GM19193 (cell line): ENCODE results near the gene CELF2.

Source experiments
- POLR2A ChIP-seq: IDR thresholded peaks from 4 replicates; pipeline ENCODE4 v1.6.1; 2011; ENCODE audit not compliant: insufficient read depth, insufficient read length; ENCODE audit errors: extremely low read depth

CELF2 gene

DNA sequence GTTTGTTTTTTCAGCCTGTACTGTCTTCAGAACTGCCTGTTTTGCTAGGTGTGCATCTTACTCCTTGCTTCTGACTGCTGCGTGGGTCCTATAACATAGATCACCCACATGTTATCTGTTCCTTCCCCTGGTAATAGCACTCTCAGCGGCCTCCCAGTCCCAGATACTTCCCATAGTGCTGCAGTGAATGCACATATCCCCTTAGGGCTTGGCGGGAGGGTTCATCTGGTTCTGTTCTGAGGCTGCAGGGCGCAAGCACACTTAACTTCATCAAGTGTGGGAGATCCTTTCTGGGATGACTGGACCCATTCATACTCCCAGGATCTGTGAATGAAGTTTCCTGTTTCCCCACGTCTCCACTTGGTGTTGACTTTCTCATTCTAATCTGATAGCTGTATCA is 90.7 kb downstream of the CELF2 start:
- TF ChIP-seq POLR2A, result no peak

DNA sequence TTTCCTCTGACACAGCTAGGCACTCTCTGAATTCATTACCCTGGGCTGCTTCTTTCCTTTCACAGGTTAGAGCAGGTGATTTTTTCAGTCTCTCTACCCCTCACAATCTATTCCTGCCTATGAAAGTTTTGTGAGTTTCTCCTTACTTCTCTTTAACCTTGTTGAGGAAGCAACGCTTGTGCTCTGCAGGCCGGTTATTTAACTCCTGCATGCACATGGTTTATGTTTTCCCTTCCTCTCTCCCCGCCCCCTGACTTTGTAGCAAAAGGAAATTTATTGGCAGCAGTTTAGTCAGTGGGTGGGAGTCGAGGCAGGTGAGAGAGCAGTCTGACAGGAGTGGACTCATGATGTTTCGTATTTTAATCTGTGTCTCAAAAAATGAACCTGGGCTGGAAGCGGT is 91.9 kb downstream of the CELF2 start:
- TF ChIP-seq POLR2A, result no peak

DNA sequence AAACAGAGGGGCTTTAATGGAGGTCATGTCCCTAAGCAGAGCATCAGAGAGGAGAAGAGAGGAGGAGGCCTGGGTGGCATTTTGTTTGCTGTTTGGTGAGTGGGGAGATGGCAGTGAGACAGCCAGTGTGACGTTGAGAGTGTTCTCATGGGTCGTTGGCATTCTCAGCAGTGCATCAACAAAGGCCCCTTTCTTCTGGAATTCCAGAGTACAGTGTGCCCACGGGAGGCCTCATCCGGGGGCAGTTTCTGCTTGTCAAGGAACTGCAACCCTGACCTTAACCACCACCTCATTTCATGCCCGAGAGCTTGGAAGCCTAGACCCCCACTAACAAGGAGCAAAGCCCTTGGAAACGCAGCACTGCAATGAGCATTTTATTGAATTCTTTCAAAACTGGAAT is 92.9 kb downstream of the CELF2 start:
- TF ChIP-seq POLR2A, result no peak

DNA sequence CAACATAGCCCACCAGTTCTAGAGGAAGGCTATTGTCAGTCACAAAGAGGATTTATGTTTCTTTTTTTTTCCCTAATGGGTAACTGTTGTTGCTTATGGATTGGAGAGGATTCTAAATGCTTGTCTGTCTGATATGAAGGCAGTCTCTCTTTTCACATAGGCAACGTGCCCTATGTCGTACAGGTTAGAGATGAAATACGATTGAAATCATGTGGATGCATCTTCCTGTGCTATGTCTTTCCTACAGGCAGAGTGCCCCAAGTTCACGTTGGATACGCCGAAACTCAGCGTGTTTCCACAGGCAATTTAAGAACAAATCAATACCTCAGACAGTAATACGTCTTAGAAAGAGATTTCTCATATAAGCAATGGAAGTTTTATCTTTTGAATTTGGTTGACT is 93.8 kb downstream of the CELF2 start:
- TF ChIP-seq POLR2A, result no peak

DNA sequence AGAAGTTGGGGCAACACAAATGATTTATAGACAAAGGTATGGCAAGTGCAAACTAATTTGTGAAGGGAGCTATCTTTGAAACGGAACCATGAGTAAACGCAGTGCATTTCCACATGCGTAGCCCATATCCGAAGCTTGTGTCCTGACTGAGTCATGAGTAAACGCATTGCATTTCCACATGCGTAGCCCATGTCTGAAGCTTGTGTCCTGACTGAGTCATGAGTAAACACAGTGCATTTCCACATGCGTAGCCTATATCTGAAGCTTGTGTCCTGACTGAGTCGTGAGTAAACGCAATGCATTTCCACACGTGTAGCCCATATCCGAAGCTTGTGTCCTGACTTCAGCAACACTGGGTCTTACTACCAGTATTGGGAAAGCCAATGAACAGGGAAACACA is 95.0 kb downstream of the CELF2 start:
- no peak for TF ChIP-seq POLR2A

DNA sequence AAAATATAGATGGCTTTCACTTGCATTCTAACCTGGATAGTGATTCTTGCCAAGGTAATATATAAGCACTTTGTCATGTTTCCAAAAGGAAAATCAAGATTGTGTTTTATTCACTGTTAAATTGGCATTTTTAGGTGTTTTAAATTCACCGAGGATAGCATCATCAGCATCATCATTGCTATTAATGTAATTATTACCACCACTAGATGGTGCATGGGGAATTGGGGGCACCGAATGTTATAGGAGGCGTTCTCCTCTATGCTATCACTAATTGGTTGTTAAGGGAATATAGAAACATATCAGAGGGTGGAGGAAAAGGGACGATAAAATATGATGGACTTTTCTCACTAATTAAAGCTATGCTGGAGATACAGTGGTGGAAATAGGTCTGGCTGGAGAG is 95.5 kb downstream of the CELF2 start:
- no peak for TF ChIP-seq POLR2A

DNA sequence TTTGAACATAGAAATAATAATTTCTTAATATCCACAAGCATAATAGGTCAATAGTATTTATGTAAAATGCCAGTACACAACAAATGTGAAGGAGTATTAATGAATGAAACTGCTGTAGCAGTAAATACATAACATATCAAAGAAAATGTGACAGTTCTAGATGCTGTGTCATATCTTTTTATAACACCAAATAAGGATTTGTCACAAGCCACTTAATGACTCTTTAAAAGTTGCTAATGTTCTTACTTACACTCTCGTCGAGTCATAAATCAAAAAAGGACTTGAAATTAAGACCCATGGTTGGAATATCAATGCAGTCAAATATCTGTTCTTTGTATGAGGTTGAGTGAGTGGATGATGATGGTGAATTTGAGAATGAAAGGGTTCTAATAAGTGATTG is 96.6 kb downstream of the CELF2 start:
- no peak for TF ChIP-seq POLR2A

DNA sequence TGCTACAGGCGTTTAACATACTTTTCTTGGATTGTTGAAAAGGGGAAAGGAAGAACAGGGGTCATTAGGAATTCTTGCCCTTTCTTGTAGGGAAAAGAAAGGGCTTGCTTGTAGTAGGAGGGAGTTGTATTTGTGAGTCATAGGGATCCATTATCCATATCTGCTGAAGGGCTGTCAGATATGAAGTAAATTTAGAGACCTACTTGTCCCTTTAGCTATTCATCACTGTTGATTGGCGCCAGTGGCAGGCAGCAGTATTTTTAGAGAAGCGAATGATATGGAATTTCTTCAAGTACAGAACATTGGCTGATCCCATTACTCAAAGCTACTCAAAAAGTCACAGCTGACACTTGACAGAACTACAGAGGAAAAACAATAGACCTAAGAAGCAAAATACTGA is 97.7 kb downstream of the CELF2 start:
- no peak for TF ChIP-seq POLR2A

DNA sequence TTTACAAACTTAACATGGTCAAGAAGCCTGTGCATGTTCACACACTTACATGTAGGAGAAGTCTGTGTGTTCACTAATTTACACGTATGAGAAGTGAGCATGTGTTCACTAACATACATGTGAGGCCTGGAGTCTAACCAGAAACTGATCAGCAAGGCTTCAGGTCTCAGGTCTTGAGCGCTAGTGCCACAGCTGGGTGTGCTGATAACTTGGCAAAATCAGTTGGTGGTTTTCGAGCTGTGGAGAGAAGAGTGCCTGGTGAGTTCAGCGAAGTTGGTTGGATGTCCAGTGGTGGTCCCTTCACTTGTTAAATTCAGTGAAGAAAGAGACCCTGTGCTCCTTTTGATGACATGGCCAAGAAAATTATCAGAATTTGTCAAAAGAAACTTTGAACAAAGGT is 98.7 kb downstream of the CELF2 start:
- no peak for TF ChIP-seq POLR2A

DNA sequence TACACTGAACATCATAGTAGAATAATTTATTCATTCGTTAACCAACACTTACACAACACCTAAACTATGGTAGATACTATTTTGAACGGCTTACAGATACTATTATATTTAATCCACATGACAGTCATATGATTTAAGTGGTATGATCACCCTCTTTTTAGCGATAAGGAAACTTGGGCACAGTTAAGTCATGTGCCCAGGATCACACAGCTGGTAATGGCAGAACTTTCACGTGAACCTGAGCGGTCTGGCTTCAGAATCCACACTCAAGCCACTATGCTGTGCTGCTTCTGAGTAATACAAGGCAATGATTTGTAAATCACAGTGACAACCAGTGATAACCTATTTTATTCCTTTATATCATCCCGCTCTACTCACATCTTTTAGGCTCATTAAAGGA is 99.1 kb downstream of the CELF2 start:
- no peak for TF ChIP-seq POLR2A

DNA sequence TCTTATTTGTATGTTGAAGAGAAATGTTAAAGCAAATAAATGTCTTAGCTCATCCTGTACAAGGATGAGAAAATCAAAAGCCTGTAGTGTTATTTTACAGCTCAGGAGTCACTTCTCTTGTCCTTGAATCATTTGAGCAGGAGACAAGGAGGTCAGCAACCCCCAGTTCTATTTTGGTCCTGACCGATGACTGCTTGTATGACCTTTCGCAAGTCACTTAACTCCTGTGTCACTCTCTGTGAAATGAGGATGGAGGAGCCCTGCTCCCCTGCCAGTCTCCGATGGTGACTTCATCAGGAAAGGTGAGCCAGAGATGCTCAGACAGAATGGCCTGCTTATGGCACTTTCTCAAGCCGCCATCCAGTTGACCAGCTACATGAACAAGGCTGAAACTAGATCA is 101.0 kb downstream of the CELF2 start:
- no peak for TF ChIP-seq POLR2A

DNA sequence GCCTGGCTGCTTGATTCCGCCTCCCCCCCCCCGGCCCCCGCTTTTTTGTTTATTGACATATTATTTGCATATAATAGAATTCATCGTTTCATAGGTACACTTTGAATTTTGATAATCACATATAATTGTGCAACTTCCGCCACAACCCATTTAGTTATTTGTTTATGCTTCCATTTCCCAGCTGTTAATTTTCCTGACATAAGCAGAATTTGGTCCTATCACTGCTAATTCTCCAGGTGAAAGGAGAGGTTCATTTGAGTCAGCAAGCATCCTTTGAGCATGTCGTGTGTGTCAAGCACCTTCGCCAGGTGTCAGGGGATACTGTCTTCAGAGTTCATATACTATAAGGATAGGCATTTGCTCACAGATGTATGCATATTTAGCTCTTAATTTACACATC is 102.2 kb downstream of the CELF2 start:
- TF ChIP-seq POLR2A, result no peak

DNA sequence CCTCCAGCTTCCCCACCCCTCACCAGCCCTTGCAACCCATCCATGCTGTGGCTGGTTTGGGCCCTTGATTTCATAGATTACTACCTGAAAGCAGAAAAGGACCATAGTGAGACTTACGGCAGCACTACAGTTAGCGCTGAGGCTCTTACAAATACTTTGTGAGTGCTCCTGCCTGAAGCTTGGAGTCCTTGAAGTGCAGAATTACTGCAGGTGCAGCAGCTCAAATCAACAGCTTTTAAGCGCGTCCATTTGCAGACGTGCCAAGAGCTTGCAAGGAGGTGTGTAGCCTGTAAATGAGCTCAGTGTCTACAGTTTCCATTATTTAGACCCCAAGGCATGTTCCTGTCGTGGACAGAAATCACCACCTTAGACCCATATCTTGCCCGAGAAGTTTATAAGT is 103.0 kb downstream of the CELF2 start:
- no peak for TF ChIP-seq POLR2A

DNA sequence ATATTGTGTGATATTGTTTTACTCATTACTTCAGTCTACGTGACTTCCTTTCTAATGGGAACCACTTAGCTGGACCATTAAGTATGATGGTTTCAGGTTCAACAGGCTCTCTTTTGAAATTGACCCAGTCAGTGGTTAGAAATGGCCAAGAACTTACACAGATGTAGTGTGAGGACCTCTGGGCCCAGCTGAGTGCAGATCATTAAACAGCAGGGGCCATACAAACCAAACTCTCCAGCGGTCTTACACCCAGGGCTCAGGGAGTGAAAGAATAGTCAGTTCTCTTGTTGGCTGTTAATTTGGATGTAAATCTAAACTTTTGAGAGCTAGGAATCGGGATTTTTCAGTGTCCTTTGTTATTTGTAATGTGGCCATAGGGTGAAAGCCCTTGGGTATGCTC is 107.3 kb downstream of the CELF2 start:
- TF ChIP-seq POLR2A, result no peak

DNA sequence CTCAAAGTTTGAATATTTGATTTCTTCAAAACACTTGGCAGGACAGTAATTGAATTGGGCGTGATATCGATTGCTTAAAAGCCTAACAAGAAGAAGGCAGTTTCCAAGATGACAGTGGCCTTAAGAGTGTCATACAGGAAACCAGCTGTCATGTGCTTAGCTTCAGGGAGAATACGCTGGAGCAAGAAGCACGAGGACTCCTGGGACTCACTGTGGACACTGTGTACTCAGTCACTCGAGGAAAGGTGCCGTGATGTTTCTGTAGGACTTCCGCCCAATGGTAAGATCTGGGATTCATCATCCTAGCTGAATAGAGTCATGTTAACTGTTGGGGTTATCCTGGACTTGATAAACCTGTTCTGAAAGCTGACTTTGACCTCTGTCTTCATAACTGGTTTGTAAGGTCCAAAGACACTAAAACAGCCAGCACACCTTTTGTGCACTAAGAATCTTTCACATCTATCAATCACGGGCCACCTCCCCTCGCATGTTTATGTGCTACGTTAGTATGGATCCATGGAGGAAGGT is 113.5 kb downstream of the CELF2 start:
- no peak for TF ChIP-seq POLR2A

DNA sequence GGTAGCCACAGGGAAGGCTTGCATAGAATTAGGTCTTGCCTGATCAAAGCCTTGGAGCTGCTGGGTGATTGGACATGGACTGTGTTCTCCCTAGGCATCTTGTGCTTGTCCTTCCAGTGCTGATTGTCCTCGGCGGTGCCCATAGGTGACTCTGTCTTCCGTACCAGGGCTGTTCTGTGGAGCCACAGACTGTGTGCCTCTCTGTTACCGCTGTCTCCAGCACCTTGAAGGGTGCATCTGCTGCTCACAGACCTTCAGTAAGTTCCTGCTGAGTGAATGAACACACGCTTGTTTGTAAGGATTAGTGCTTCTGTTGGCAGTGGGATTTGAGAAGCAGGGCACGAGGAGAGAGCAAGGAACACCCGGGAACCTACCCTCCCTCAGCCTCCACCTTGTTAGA is 116.7 kb downstream of the CELF2 start:
- no peak for TF ChIP-seq POLR2A

DNA sequence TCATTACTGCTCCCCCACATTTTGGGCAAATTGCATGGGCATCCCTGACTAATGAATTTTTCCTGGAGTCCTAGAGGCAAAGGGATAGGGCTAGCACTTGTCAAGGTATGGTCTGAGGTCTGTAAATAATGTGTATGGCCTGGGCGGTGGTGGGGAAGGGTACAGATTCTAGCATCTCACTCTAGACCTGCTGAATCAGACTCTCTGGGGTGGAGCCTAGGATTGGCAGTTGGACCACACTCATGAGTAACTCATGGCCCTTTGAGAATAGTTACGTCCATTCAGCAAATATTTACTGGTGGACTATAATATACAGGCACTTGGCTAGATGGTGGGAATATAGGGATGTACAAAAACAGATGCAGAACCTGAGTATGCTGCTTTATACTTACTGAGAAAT is 118.0 kb downstream of the CELF2 start:
- TF ChIP-seq POLR2A, result no peak

DNA sequence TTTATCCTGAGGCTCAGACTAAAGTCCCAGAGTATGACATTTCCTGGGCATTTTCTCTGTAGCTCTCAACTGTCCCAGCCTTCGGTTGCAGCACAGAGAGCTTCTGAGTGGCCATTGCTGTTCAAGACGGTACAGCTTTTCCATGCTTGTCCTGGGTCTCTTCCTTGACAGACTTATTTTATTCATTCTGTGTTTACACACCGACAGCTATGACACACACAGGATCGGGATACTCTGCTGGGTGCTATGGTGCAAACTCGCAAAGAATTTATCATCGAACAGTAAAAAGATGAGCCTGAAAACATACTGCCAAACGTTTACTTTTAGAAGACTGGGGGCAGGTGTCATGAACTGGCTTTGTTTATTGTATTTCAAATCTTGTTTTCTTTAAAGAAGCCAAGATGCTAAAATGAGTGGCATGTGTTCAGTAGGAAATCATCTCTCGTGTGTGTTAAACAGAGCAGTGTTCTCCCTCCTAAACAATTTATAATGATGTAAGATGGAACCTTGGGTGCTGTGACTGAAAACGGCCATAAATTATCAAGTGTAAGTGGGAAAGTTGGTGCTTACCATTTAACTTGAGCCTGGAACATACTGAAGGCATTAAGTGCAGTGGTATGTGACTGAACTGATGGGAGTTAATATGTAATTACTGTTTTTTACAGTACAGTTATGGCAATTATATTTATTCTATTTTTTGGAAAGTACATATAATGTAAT is 120.8 kb downstream of the CELF2 start:
- no peak for TF ChIP-seq POLR2A

DNA sequence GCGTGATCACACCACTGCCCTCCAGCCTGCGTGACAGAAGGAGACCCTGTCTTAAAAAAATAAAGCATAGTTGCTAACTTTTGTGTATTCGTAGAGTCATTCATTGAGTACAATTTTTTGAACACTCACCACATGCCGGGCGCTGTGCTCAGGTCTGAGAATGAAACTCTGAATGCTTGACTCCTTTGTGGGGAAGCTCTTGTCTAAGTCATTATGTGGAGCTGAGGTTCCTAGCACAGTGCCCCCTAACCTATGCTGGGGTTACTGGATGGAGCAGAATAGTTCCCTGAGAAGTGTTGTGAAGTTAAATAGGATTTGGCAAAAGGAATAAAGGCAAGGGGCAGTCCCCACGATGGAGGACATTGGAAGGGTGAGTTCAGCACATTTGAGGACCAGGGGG is 123.3 kb downstream of the CELF2 start:
- TF ChIP-seq POLR2A, result no peak
